ENCODE results near the gene NOSTRIN.

GRCh38 chr2:168802859-168803725, 655 bp downstream of the NOSTRIN start:
- TF ChIP-seq EZH2phosphoT487 (IDR thresholded peaks at IDR 0.05; ENCODE audit: borderline replicate concordance, low read depth, low read length) (no peak), CTCF (conservative IDR thresholded peaks at IDR 0.05; ENCODE audit: low read length) (no peak)

All from OCI-LY7 (cell line).